Measurements from ENCODE around the gene VPS4B.

Gene VPS4B

DNA sequence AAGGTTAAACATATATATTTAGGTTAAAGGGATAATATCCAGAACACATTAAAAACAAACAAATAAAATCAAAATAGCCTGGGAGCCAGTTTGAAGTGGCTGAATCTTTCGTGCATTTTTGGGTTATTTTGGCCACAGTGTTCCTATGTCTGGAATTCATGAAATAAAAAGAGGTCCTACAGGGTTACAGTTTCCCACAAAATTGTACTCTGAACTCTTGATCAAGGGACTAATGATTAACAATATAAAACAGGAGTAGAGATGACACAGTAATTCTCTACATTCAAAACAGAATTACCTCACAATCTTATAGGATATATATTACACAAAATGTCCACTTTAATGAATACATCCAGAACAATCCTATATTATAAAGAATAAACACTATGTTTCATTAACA is 24.9 kb downstream of the VPS4B start:
- peaks cover 39 to 74% of the 10 kb centered on the region in 2 donors for H3K36me3 ChIP-seq (ENCODE audit: control insufficient read depth in 1 of 2, insufficient read depth in 2 of 2, low read length in 2 of 2)
- no peaks in the 10 kb centered on the region for H3K27me3 ChIP-seq (ENCODE audit: low read depth, low read length)
- H3K27ac ChIP-seq (ENCODE audit: low read length) = no peak overlapping the region

GRCh38 chr18:63395503-63395902 is 26.8 kb downstream of the VPS4B start:
- no peaks in the 10 kb centered on the region for H3K4me1 ChIP-seq (ENCODE audit: control insufficient read depth in 1 of 2, insufficient read depth in 2 of 2, low read length in 2 of 2)
- no peaks in the 10 kb centered on the region for H3K9me3 ChIP-seq (ENCODE audit: control insufficient read depth in 1 of 2, low read length in 2 of 2)
- H3K36me3 ChIP-seq (ENCODE audit: control insufficient read depth in 1 of 2, insufficient read depth in 2 of 2, low read length in 2 of 2) = peaks cover 35 to 69% of the 10 kb centered on the region in 2 donors
- no peak overlapping the region for H3K4me3 ChIP-seq (ENCODE audit: low read depth in 1 of 2, low read length in 2 of 2)
- H3K27me3 ChIP-seq (ENCODE audit: low read depth, low read length) = no peaks in the 10 kb centered on the region
- H3K27ac ChIP-seq (ENCODE audit: low read length) = no peak overlapping the region

More for the DNA sequence above, 24.9 kb downstream of the VPS4B start:
- H3K4me3 ChIP-seq (ENCODE audit: low read depth in 1 of 2, low read length in 2 of 2) = no peak overlapping the region
- H3K4me1 ChIP-seq (ENCODE audit: control insufficient read depth in 1 of 2, insufficient read depth in 2 of 2, low read length in 2 of 2) = no peaks in the 10 kb centered on the region
- H3K9me3 ChIP-seq (ENCODE audit: control insufficient read depth in 1 of 2, low read length in 2 of 2) = no peaks in the 10 kb centered on the region

GRCh38 chr18:63394954-63395353 is 27.3 kb downstream of the VPS4B start:
- H3K27ac ChIP-seq (ENCODE audit: low read length) = no peak overlapping the region
- no peaks in the 10 kb centered on the region for H3K27me3 ChIP-seq (ENCODE audit: low read depth, low read length)
- H3K4me3 ChIP-seq (ENCODE audit: low read depth in 1 of 2, low read length in 2 of 2) = no peak overlapping the region
- H3K9me3 ChIP-seq (ENCODE audit: control insufficient read depth in 1 of 2, low read length in 2 of 2) = no peaks in the 10 kb centered on the region
- peaks cover 35 to 68% of the 10 kb centered on the region in 2 donors for H3K36me3 ChIP-seq (ENCODE audit: control insufficient read depth in 1 of 2, insufficient read depth in 2 of 2, low read length in 2 of 2)
- H3K4me1 ChIP-seq (ENCODE audit: control insufficient read depth in 1 of 2, insufficient read depth in 2 of 2, low read length in 2 of 2) = no peaks in the 10 kb centered on the region

DNA sequence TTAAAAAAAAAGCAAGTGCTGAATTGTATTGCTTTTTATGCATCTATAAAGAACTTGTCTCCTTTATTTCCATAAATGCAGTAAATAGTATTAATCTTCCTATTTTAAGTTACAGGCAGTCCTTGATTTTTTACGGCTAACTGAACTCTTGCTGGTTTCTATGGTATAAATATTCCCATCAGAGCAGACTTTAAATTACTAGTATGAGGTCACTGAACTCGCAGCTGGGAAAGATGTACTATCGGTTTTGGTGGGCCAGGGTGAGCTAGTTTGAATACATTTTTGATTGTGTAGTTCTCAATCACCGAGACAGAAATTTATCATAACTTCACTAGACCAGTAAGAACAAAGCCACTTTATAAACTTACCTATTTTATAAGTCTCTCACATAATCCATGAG is 34.4 kb downstream of the VPS4B start:
- Histone ChIP-seq H3K27ac (ENCODE audit: low read length) (no peak overlapping the region), H3K4me1 (ENCODE audit: control insufficient read depth in 1 of 2, insufficient read depth in 2 of 2, low read length in 2 of 2) (no peaks in the 10 kb centered on the region), H3K4me3 (ENCODE audit: low read depth in 1 of 2, low read length in 2 of 2) (no peak overlapping the region), H3K9me3 (ENCODE audit: control insufficient read depth in 1 of 2, low read length in 2 of 2) (no peaks in the 10 kb centered on the region), H3K36me3 (ENCODE audit: control insufficient read depth in 1 of 2, insufficient read depth in 2 of 2, low read length in 2 of 2) (peaks cover 11 to 28% of the 10 kb centered on the region in 2 donors), H3K27me3 (ENCODE audit: low read depth, low read length) (no peaks in the 10 kb centered on the region)

- Histone ChIP-seq H3K4me3 (ENCODE audit: low read depth in 1 of 2, low read length in 2 of 2) (no peak overlapping the region), H3K36me3 (ENCODE audit: control insufficient read depth in 1 of 2, insufficient read depth in 2 of 2, low read length in 2 of 2) (no peaks in the 10 kb centered on the region), H3K4me1 (ENCODE audit: control insufficient read depth in 1 of 2, insufficient read depth in 2 of 2, low read length in 2 of 2) (no peaks in the 10 kb centered on the region), H3K27ac (ENCODE audit: low read length) (no peak overlapping the region), H3K9me3 (ENCODE audit: control insufficient read depth in 1 of 2, low read length in 2 of 2) (no peaks in the 10 kb centered on the region), H3K27me3 (ENCODE audit: low read depth, low read length) (no peaks in the 10 kb centered on the region)
Observed at GRCh38 chr18:63382843-63383242, 39.4 kb downstream of the VPS4B start.

DNA sequence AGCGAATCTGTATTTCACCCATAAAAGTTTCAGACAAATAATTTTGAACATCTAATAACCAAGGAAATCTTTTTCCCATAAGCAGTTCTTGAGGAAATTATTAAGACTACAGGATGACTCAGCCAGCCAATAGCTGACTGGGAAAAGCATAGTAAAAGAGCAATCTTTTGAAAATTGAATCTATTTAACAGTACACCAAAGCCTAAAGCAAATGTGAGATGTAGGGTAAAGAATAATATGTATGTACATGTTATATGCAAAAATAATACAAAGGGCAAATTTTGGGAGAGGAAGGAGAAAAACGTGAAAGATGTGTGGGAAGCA is 42.7 kb downstream of the VPS4B start:
- no peak overlapping the region for H3K27ac ChIP-seq (ENCODE audit: low read length)
- no peaks in the 10 kb centered on the region for H3K27me3 ChIP-seq (ENCODE audit: low read depth, low read length)
- no peaks in the 10 kb centered on the region for H3K36me3 ChIP-seq (ENCODE audit: control insufficient read depth in 1 of 2, insufficient read depth in 2 of 2, low read length in 2 of 2)
- H3K4me1 ChIP-seq (ENCODE audit: control insufficient read depth in 1 of 2, insufficient read depth in 2 of 2, low read length in 2 of 2) = no peaks in the 10 kb centered on the region
- H3K9me3 ChIP-seq (ENCODE audit: control insufficient read depth in 1 of 2, low read length in 2 of 2) = peaks cover 0 to 7% of the 10 kb centered on the region in 2 donors
- H3K4me3 ChIP-seq (ENCODE audit: low read depth in 1 of 2, low read length in 2 of 2) = no peak overlapping the region

DNA sequence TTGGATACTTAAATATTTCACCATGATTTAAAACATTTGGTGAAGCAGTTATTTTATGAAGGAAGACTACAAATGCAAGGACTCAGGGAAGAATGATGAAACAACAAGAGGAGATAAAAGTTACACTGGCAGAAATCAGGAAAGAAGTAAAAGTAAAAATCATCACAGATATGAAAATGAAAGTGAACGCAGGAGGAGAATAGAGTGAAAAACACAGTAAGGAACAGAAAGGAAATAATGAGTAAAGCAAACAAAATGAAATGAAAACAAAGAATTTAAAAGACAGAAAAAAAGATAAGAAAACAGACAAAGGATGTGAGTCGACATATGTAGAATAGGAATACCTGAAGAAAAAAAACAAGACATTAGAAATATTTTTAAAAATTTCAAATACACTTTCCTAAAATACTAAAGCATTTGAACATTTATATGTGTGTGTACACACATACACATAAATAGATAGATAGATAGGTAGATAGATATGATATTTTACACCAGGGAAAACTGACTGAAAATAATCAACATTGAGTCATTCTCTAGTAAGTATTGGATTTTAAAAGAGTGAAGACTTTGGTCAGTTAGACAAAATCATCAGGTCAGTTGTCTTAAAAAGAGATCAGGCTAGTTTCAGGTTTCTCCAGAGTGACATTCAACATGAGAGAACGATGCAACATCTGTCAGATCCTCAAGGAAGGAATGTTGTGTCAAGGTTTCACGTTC is 43.2 kb downstream of the VPS4B start:
- Histone ChIP-seq H3K4me3 (ENCODE audit: low read depth in 1 of 2, low read length in 2 of 2) (no peak overlapping the region), H3K9me3 (ENCODE audit: control insufficient read depth in 1 of 2, low read length in 2 of 2) (peaks cover 0 to 7% of the 10 kb centered on the region in 2 donors), H3K36me3 (ENCODE audit: control insufficient read depth in 1 of 2, insufficient read depth in 2 of 2, low read length in 2 of 2) (no peaks in the 10 kb centered on the region), H3K4me1 (ENCODE audit: control insufficient read depth in 1 of 2, insufficient read depth in 2 of 2, low read length in 2 of 2) (no peaks in the 10 kb centered on the region), H3K27ac (ENCODE audit: low read length) (no peak overlapping the region), H3K27me3 (ENCODE audit: low read depth, low read length) (no peaks in the 10 kb centered on the region)

- Histone ChIP-seq H3K27ac (ENCODE audit: low read length) (no peak overlapping the region), H3K36me3 (ENCODE audit: control insufficient read depth in 1 of 2, insufficient read depth in 2 of 2, low read length in 2 of 2) (no peaks in the 10 kb centered on the region), H3K4me1 (ENCODE audit: control insufficient read depth in 1 of 2, insufficient read depth in 2 of 2, low read length in 2 of 2) (no peaks in the 10 kb centered on the region), H3K4me3 (ENCODE audit: low read depth in 1 of 2, low read length in 2 of 2) (no peak overlapping the region), H3K27me3 (ENCODE audit: low read depth, low read length) (no peaks in the 10 kb centered on the region), H3K9me3 (ENCODE audit: control insufficient read depth in 1 of 2, low read length in 2 of 2) (peaks cover 0 to 7% of the 10 kb centered on the region in 2 donors)
Observed at GRCh38 chr18:63377275-63377980, 44.8 kb downstream of the VPS4B start.

- Histone ChIP-seq H3K27ac (ENCODE audit: low read length) (no peak overlapping the region), H3K27me3 (ENCODE audit: low read depth, low read length) (no peaks in the 10 kb centered on the region), H3K4me3 (ENCODE audit: low read depth in 1 of 2, low read length in 2 of 2) (no peak overlapping the region), H3K36me3 (ENCODE audit: control insufficient read depth in 1 of 2, insufficient read depth in 2 of 2, low read length in 2 of 2) (no peaks in the 10 kb centered on the region), H3K9me3 (ENCODE audit: control insufficient read depth in 1 of 2, low read length in 2 of 2) (peaks cover 0 to 7% of the 10 kb centered on the region in 2 donors), H3K4me1 (ENCODE audit: control insufficient read depth in 1 of 2, insufficient read depth in 2 of 2, low read length in 2 of 2) (no peaks in the 10 kb centered on the region)
Observed at GRCh38 chr18:63376538-63376937, 45.7 kb downstream of the VPS4B start.

DNA sequence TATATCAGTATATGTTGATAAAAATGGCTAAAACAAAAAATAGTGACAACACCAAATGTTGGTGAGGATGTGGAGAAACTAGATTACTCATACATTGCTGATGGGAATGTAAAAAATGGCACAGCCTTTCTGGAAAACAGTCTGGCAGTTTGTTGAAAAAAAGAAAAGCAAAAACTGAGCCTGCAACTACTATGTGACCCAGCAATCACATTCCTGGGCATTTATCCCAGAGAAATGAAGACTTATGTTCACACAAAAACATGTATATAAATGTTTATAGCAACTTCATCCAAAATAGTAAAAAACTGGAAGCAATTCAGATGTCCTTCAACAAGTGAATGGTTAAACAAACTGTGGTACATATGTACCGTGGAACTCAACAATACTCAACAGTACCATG is 47.7 kb downstream of the VPS4B start:
- H3K9me3 ChIP-seq (ENCODE audit: control insufficient read depth in 1 of 2, low read length in 2 of 2) = peaks cover 0 to 7% of the 10 kb centered on the region in 2 donors
- H3K4me1 ChIP-seq (ENCODE audit: control insufficient read depth in 1 of 2, insufficient read depth in 2 of 2, low read length in 2 of 2) = no peaks in the 10 kb centered on the region
- no peak overlapping the region for H3K27ac ChIP-seq (ENCODE audit: low read length)
- H3K4me3 ChIP-seq (ENCODE audit: low read depth in 1 of 2, low read length in 2 of 2) = no peak overlapping the region
- H3K36me3 ChIP-seq (ENCODE audit: control insufficient read depth in 1 of 2, insufficient read depth in 2 of 2, low read length in 2 of 2) = no peaks in the 10 kb centered on the region
- H3K27me3 ChIP-seq (ENCODE audit: low read depth, low read length) = no peaks in the 10 kb centered on the region

DNA sequence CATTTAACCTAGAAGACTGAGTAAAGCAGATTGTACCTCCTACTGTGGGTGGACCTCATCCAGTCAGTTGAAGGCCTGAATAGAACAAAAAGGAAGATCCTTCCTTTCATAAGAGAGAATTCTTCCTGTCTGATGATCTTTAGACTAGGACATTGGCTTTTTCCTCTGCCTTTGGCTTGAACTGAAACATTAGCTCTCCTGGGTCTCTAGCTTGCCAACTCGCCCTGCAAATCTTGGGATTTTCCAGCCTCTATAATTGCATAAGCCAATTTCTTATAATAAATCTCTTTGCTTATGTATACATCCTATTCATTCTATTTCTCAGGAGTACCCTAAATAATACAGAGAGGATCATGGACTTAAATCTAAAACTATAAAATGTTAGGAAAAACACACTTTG is 49.1 kb downstream of the VPS4B start:
- Histone ChIP-seq H3K4me1 (ENCODE audit: control insufficient read depth in 1 of 2, insufficient read depth in 2 of 2, low read length in 2 of 2) (no peaks in the 10 kb centered on the region), H3K36me3 (ENCODE audit: control insufficient read depth in 1 of 2, insufficient read depth in 2 of 2, low read length in 2 of 2) (no peaks in the 10 kb centered on the region), H3K4me3 (ENCODE audit: low read depth in 1 of 2, low read length in 2 of 2) (no peak overlapping the region), H3K27ac (ENCODE audit: low read length) (no peak overlapping the region), H3K9me3 (ENCODE audit: control insufficient read depth in 1 of 2, low read length in 2 of 2) (peaks cover 0 to 7% of the 10 kb centered on the region in 2 donors), H3K27me3 (ENCODE audit: low read depth, low read length) (no peaks in the 10 kb centered on the region)
